RWPE2 (cell line): ENCODE measurements around the gene ROR2.
"Not testable (repeated sequence)": the region's sequence is repeated elsewhere in the genome, so short reads cannot be mapped to it uniquely, and the experiment has no call there.

Source experiments
- ATAC-seq: fragments of 200-7000 bp; cut with Tn5 transposase; 3 replicates; pipeline ENCODE4 v1.9.1; 2021; ENCODE audit warnings: low read depth
- DNase-seq: peaks from one replicate; pipeline ENCODE4 v3.0.0-alpha.2; 2020; ENCODE audit warnings: low spot score
- H3K27ac ChIP-seq: fragments of 450-650 bp; 2 replicates; pipeline ENCODE4 v1.5.1; 2017; ENCODE audit warnings: mild to moderate bottlenecking; ENCODE audit not compliant: poor library complexity, severe bottlenecking
- H3K27me3 ChIP-seq: fragments of 250-450 bp; sonication (Bioruptor Pico); 2 replicates; pipeline ENCODE4 v1.5.1; 2021; ENCODE audit warnings: mild to moderate bottlenecking, moderate library complexity; ENCODE audit not compliant: insufficient read depth, poor library complexity, severe bottlenecking
- H3K36me3 ChIP-seq: fragments of 250-450 bp; sonication (Bioruptor Pico); 2 replicates; pipeline ENCODE4 v1.5.1; 2020; ENCODE audit warnings: low read depth, mild to moderate bottlenecking, moderate library complexity
- H3K4me1 ChIP-seq: fragments of 250-450 bp; sonication (Bioruptor Pico); 2 replicates; pipeline ENCODE4 v1.5.1; 2021; ENCODE audit warnings: mild to moderate bottlenecking, moderate library complexity; ENCODE audit not compliant: insufficient read depth, poor library complexity, severe bottlenecking
- H3K4me3 ChIP-seq: fragments of 250-450 bp; sonication (Bioruptor Pico); 2 replicates; pipeline ENCODE4 v1.5.1; 2021; ENCODE audit warnings: mild to moderate bottlenecking, moderate library complexity; ENCODE audit not compliant: severe bottlenecking
- H3K9me3 ChIP-seq: fragments of 250-450 bp; sonication (Bioruptor Pico); 2 replicates; pipeline ENCODE4 v1.5.1; 2021; ENCODE audit warnings: mild to moderate bottlenecking, moderate library complexity; ENCODE audit not compliant: severe bottlenecking
- TF ChIP-seq, protein P1 (sequence below): fragments of 450-650 bp; IDR thresholded peaks from one replicate; pipeline ENCODE4 v1.5.1; 2017; ENCODE audit warnings: mild to moderate bottlenecking, moderate library complexity; ENCODE audit not compliant: poor library complexity, severe bottlenecking

The ROR2 gene

GRCh38 chr9:91629718-91630117, 320.3 kb downstream of the ROR2 start:
- H3K27ac ChIP-seq, result no peak overlapping the region
- DNase-seq, result no peak
- no peaks in the 10 kb centered on the region for H3K36me3 ChIP-seq
- no peak overlapping the region for H3K4me3 ChIP-seq
- H3K4me1 ChIP-seq, result no peaks in the 10 kb centered on the region
- ATAC-seq, result no peak
- peaks cover 2% of the 10 kb centered on the region for H3K9me3 ChIP-seq
- TF ChIP-seq, protein P1, sequence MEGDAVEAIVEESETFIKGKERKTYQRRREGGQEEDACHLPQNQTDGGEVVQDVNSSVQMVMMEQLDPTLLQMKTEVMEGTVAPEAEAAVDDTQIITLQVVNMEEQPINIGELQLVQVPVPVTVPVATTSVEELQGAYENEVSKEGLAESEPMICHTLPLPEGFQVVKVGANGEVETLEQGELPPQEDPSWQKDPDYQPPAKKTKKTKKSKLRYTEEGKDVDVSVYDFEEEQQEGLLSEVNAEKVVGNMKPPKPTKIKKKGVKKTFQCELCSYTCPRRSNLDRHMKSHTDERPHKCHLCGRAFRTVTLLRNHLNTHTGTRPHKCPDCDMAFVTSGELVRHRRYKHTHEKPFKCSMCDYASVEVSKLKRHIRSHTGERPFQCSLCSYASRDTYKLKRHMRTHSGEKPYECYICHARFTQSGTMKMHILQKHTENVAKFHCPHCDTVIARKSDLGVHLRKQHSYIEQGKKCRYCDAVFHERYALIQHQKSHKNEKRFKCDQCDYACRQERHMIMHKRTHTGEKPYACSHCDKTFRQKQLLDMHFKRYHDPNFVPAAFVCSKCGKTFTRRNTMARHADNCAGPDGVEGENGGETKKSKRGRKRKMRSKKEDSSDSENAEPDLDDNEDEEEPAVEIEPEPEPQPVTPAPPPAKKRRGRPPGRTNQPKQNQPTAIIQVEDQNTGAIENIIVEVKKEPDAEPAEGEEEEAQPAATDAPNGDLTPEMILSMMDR, result no peak
- peaks cover 7% of the 10 kb centered on the region for H3K27me3 ChIP-seq

DNA sequence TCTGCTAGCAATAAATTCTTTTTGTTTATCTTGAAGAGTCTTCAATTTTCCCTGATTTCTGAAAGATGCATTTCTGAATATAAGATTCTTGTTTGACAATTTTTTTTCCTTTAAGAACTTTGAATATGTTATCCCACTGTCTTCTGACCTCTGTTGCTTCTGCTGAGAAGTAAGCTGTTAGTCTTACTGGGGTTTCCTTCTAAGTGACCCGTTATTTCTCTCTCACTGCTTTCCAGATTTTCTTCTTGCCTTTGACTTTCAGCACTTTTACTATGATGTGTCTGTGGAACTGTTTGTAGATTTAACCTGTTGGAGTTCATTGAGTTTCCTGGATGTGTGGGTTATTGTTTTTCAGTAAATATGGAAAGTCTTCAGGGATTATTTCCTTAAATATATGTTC, 321.1 kb downstream of the ROR2 start:
- Histone ChIP-seq H3K36me3 (no peaks in the 10 kb centered on the region), H3K27me3 (no peaks in the 10 kb centered on the region), H3K4me1 (no peaks in the 10 kb centered on the region), H3K27ac (no peak overlapping the region), H3K4me3 (no peak overlapping the region), H3K9me3 (peaks cover 2% of the 10 kb centered on the region)
- TF ChIP-seq, protein P1, result no peak
- no peak for DNase-seq
- no peak for ATAC-seq

DNA sequence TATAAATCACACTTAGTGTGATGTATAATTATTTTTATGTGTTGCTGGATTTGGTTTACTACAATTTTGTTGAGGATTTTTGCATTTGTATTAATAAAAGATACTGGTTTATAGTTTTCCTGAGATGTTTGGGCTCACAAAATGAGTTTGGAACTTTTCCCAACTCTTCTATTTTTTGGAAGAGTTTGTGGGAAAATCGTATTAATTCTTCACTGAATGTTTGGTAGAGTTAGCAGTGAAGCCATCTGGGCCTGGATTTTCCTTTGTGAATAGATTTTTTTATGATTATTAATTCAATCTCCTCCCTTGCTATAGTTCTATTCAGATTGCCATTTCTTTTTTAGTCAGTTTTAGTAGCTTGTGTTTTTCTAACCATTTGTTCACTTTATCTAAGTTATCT, 324.7 kb downstream of the ROR2 start:
- TF ChIP-seq, protein P1, result no peak
- no peaks in the 10 kb centered on the region for H3K36me3 ChIP-seq
- DNase-seq, result no peak
- H3K9me3 ChIP-seq, result peaks cover 2% of the 10 kb centered on the region
- H3K27me3 ChIP-seq, result peaks cover 11% of the 10 kb centered on the region
- H3K27ac ChIP-seq, result no peak overlapping the region
- ATAC-seq, result no peak
- H3K4me1 ChIP-seq, result no peaks in the 10 kb centered on the region
- no peak overlapping the region for H3K4me3 ChIP-seq

DNA sequence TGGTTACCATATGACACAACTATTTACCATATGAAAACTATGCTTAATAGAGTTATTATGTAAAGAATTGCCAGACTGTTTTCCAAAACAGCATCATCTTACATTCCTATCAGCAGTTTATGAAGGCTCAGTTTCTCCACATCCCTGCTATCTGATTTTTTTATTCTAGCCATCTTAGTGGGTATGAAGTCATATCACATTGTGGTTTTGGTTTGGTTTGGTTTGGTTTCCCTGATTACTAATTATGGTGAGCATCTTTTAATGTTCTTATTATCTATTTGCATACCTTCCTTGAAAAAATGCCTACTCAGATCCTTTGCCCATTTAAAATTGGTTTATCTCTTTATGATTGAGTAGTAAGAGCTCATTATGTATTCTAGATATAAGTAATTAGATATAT, 327.0 kb downstream of the ROR2 start:
- Histone ChIP-seq H3K27ac (no peak overlapping the region), H3K4me3 (no peak overlapping the region), H3K4me1 (no peaks in the 10 kb centered on the region), H3K27me3 (peaks cover 11% of the 10 kb centered on the region), H3K36me3 (no peaks in the 10 kb centered on the region), H3K9me3 (peaks cover 2% of the 10 kb centered on the region)
- TF ChIP-seq, protein P1, result no peak
- no peak for ATAC-seq
- no peak for DNase-seq

- DNase-seq, H3K36me3 ChIP-seq, H3K4me3 ChIP-seq, ATAC-seq, H3K9me3 ChIP-seq, H3K4me1 ChIP-seq, H3K27ac ChIP-seq: not testable (repeated sequence)
- peaks cover 11% of the 10 kb centered on the region for H3K27me3 ChIP-seq
Measured at GRCh38 chr9:91622121-91622520, 327.9 kb downstream of the ROR2 start.

DNA sequence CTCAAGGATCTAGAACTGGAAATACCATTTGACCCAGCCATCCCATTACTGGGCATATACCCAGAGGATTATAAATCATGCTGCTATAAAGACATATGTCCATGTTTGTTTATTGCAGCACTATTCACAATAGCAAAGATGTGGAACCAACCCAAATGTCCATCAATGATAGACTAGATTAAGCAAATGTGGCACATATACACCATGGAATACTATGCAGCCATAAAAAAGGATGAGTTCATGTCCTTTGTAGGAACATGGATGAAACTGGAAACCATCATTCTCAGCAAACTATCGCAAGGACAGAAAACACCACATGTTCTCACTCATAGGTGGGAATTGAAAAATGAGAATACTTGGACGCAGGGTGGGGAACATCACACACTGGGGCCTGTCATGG, 336.0 kb downstream of the ROR2 start:
- ATAC-seq, H3K9me3 ChIP-seq, H3K4me3 ChIP-seq, H3K4me1 ChIP-seq, DNase-seq, H3K27me3 ChIP-seq, H3K27ac ChIP-seq, H3K36me3 ChIP-seq: not testable (repeated sequence)
